GM19193 (cell line): ENCODE measurements around the gene BCAT1.

Source experiments
- POLR2A ChIP-seq: IDR thresholded peaks from 4 replicates; pipeline ENCODE4 v1.6.1; 2011; ENCODE audit not compliant: insufficient read depth, insufficient read length; ENCODE audit errors: extremely low read depth

Gene BCAT1

DNA sequence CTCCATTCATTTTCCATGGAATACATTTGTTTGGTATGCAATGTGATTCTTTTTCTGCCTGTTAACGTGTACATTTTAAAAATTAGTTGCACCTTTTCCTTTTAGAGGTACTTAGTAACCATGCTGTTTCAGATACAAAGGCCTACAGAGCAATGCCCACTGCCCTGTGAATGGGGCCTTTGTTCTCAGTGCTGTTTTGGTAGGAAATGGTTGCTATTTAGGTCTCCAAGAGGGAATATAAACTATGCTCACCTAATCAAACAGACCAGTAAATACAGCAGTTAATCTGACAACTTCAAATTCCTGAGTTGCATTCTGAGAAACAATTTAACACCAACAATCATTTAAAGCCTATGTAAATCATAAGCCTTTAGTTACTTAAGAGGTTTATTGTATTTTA is 188.7 kb downstream of the BCAT1 start:
- no peak for TF ChIP-seq POLR2A
